Vagina (tissue), 2 donors: ENCODE measurements around the gene MCEE.

Experiments
- CTCF ChIP-seq, 3 experiments: fragments of 450-650 bp in 2 of 3; fragments of 200-600 bp in 1 of 3; sonication (generic) in 1 of 3; IDR thresholded peaks; one replicate each; pipeline ENCODE4 v1.5.1; 2017 to 2019; ENCODE audit warnings: antibody characterized with exemption in 3 of 3, mild to moderate bottlenecking in 2 of 3, moderate library complexity in 2 of 3
- POLR2AphosphoS5 ChIP-seq, 2 donors: sonication (generic); formaldehyde crosslinking; IDR thresholded peaks; one replicate each; pipeline ENCODE4 v1.9.0; 2017; ENCODE audit warnings: antibody characterized with exemption in 2 of 2, mild to moderate bottlenecking in 2 of 2, low read depth in 1 of 2; ENCODE audit not compliant: insufficient read depth in 1 of 2

GRCh38 chr2:71154798-71155197, 24.8 kb upstream of the MCEE start:
- TF ChIP-seq CTCF (IDR thresholded peaks at IDR 0.05) (no peak), POLR2AphosphoS5 (IDR thresholded peaks at IDR 0.05; ENCODE audit: insufficient read depth in 1 of 2, low read depth in 1 of 2) (no peak)
